ENCODE measurements around the gene STARD3NL. TPM values are rescaled to one million over a fixed set of nuclear protein-coding genes. Genes with fewer than 3 reads are reported as not detected.

Gene STARD3NL
- total and polyA plus RNA-seq, 2 of the 4 experiments (the other 2 are of a cell fraction), result 51.6 to 69.7 TPM

- H2BK15ac ChIP-seq (ENCODE audit: low read depth, low read length), result no peak overlapping the region
- no peak overlapping the region for H3K9ac ChIP-seq (ENCODE audit: low read depth, low read length)
- no peak overlapping the region for H3K4me3 ChIP-seq (ENCODE audit: insufficient read depth, low read depth, low read length)
- H3K4me2 ChIP-seq (ENCODE audit: low read depth, low read length), result no peak overlapping the region
- in situ Hi-C loops (cut with MboI; ENCODE audit: low sequenced_read_pairs) (no loop called here), dilution Hi-C loops (cut with HindIII; ENCODE audit: low sequenced_read_pairs, unreplicated experiment) (no loop called here), intact Hi-C loops (cut with micrococcal nuclease) (no loop called here)
- CTCF ChIA-PET, result no interaction called here
- no TSS peak for BruUV-seq (replicated peaks)
- POLR2A ChIA-PET (ENCODE audit: unreplicated experiment), result no interaction called here
- H3K56ac ChIP-seq (ENCODE audit: extremely low read depth, insufficient read depth, low read length), result no peak overlapping the region
- DNase-seq (no peak), ATAC-seq (ENCODE audit: low read depth) (no peak)
- no peak overlapping the region for H3K23ac ChIP-seq (ENCODE audit: low read depth, low read length)
- no peaks in the 10 kb centered on the region for H3K4me1 ChIP-seq (ENCODE audit: control insufficient read depth, insufficient read depth, low read length)
- H2AK5ac ChIP-seq (ENCODE audit: low read depth, low read length), result no peak overlapping the region
- no peak overlapping the region for H4K5ac ChIP-seq (ENCODE audit: low read depth, low read length)
- no peak overlapping the region for H4K8ac ChIP-seq (ENCODE audit: low read depth in 2 of 2, low read length in 2 of 2)
- no CpG with 5 or more reads among the region's 2 CpGs for WGBS, 2 experiments (ENCODE audit: extremely low coverage in 2 of 2, insufficient read length in 1 of 2)
- no peaks in the 10 kb centered on the region for H3K36me3 ChIP-seq (ENCODE audit: control insufficient read depth, insufficient read depth, low read length)
- no peak overlapping the region for H3K18ac ChIP-seq (ENCODE audit: low read depth, low read length)
- H2BK120ac ChIP-seq (ENCODE audit: low read depth, low read length), result no peak overlapping the region
- H3K27ac ChIP-seq (ENCODE audit: insufficient read depth, low read length), result no peak overlapping the region
- H3K27me3 ChIP-seq (ENCODE audit: control insufficient read depth, insufficient read depth, low read length), result no peaks in the 10 kb centered on the region
- H3K9me3 ChIP-seq (ENCODE audit: control insufficient read depth, insufficient read depth, low read length), result no peaks in the 10 kb centered on the region
- H3K9me1 ChIP-seq (ENCODE audit: insufficient read depth, low read length), result no peaks in the 10 kb centered on the region
- no peak overlapping the region for H2BK20ac ChIP-seq (ENCODE audit: low read depth, low read length)
- TF ChIP-seq BHLHE40 (IDR thresholded peaks at IDR 0.05; ENCODE audit: low read depth, low read length) (no peak), NFE2L2 (IDR thresholded peaks at IDR 0.05; ENCODE audit: low read depth, low read length) (no peak), POLR2A (IDR thresholded peaks at IDR 0.05; ENCODE audit: low read depth, low read length) (no peak), FOS (IDR thresholded peaks at IDR 0.05; ENCODE audit: low read depth, low read length) (no peak), RCOR1 (IDR thresholded peaks at IDR 0.05; ENCODE audit: insufficient replicate concordance, low read length) (no peak), MXI1 (IDR thresholded peaks at IDR 0.05; ENCODE audit: borderline replicate concordance, low read depth, low read length) (no peak), RAD21 (IDR thresholded peaks at IDR 0.05; ENCODE audit: low read length) (no peak), CHD1 (IDR thresholded peaks at IDR 0.05; ENCODE audit: low read depth, low read length) (no peak), MAFK (IDR thresholded peaks at IDR 0.05; ENCODE audit: low read depth, low read length) (no peak), ELK1 (IDR thresholded peaks at IDR 0.05; ENCODE audit: borderline replicate concordance, low read depth, low read length) (no peak), CEBPB (IDR thresholded peaks at IDR 0.05; ENCODE audit: low read depth, low read length) (no peak), SMC3 (IDR thresholded peaks at IDR 0.05; ENCODE audit: low read depth, low read length) (no peak), USF2 (IDR thresholded peaks at IDR 0.05; ENCODE audit: low read depth, low read length) (no peak), RFX5 (IDR thresholded peaks at IDR 0.05; ENCODE audit: low read depth, low read length) (no peak), MAZ (IDR thresholded peaks at IDR 0.05; ENCODE audit: borderline replicate concordance, low read depth, low read length) (no peak), CTCF (conservative IDR thresholded peaks at IDR 0.05; ENCODE audit: low read depth, low read length) (no peak)
- H2AK9ac ChIP-seq (replicated peaks; ENCODE audit: low read depth, low read length, poor library complexity), result no peak overlapping the region
- H2BK5ac ChIP-seq (ENCODE audit: low read depth, low read length, poor library complexity, severe bottlenecking), result no peak overlapping the region
- no peak overlapping the region for H4K91ac ChIP-seq (ENCODE audit: insufficient read depth, low read depth, low read length)
- no peak overlapping the region for H2AFZ ChIP-seq (replicated peaks; ENCODE audit: low read length, poor library complexity)
- H4K20me1 ChIP-seq (ENCODE audit: insufficient read depth, low read length), result no peaks in the 10 kb centered on the region
- no peak overlapping the region for H3K4ac ChIP-seq (ENCODE audit: low read depth, low read length)
- no peaks in the 10 kb centered on the region for H3K79me1 ChIP-seq (ENCODE audit: low read depth in 1 of 2, low read length in 2 of 2)
- no peak overlapping the region for H3K14ac ChIP-seq (replicated peaks; ENCODE audit: low read depth, low read length)
These were observed 39.9 kb upstream of the STARD3NL start for GRCh38 chr7:38138171-38138570.

All from IMR-90 (cell line).